SK-N-SH treated with all-trans-retinoic acid at 6 μM for 48 hours (cell line): Measurements from ENCODE around the gene HYAL3.

Source experiments
- PPARA ChIP-seq: fragments of 250-450 bp; sonication (Bioruptor Pico); IDR thresholded peaks from 2 replicates; pipeline ENCODE4 v1.5.0; 2020; ENCODE audit warnings: mild to moderate bottlenecking, borderline replicate concordance
- ZFP3 ChIP-seq: fragments of 250-450 bp; sonication (Bioruptor Pico); IDR thresholded peaks from 2 replicates; pipeline ENCODE4 v1.5.0; 2020; ENCODE audit warnings: mild to moderate bottlenecking, moderate library complexity
- ZNF565 ChIP-seq: fragments of 450-650 bp; formaldehyde crosslinking; conservative IDR thresholded peaks from 2 replicates; pipeline ENCODE4 v1.5.0; 2020; ENCODE audit warnings: low read depth, mild to moderate bottlenecking, moderate library complexity
- ZNF8 ChIP-seq: fragments of 450-650 bp; formaldehyde crosslinking; IDR thresholded peaks from 2 replicates; pipeline ENCODE4 v1.5.0; 2020; ENCODE audit warnings: mild to moderate bottlenecking, moderate library complexity

- no peak for TF ChIP-seq ZFP3 (CRISPR knock-in tag)
- no peak for TF ChIP-seq PPARA (CRISPR knock-in tag)
- no peak for TF ChIP-seq ZNF8 (CRISPR knock-in tag)
- no peak for TF ChIP-seq ZNF565
These were observed 23.8 kb downstream of the HYAL3 start for GRCh38 chr3:50275141-50275995.
